Measurements from ENCODE around the gene CCNB1IP1.
"Not testable (repeated sequence)": the region's sequence is repeated elsewhere in the genome, so short reads cannot be mapped to it uniquely, and the experiment has no call there.

The CCNB1IP1 gene

GRCh38 chr14:20278414-20278813 is 54.7 kb downstream of the CCNB1IP1 start:
- TF ChIP-seq, protein P1, sequence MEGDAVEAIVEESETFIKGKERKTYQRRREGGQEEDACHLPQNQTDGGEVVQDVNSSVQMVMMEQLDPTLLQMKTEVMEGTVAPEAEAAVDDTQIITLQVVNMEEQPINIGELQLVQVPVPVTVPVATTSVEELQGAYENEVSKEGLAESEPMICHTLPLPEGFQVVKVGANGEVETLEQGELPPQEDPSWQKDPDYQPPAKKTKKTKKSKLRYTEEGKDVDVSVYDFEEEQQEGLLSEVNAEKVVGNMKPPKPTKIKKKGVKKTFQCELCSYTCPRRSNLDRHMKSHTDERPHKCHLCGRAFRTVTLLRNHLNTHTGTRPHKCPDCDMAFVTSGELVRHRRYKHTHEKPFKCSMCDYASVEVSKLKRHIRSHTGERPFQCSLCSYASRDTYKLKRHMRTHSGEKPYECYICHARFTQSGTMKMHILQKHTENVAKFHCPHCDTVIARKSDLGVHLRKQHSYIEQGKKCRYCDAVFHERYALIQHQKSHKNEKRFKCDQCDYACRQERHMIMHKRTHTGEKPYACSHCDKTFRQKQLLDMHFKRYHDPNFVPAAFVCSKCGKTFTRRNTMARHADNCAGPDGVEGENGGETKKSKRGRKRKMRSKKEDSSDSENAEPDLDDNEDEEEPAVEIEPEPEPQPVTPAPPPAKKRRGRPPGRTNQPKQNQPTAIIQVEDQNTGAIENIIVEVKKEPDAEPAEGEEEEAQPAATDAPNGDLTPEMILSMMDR (conservative IDR thresholded peaks at IDR 0.05), result no peak
- H3K27ac ChIP-seq, result no peak overlapping the region

- TF ChIP-seq, protein P1 (conservative IDR thresholded peaks at IDR 0.05), result no peak
- no peak overlapping the region for H3K27ac ChIP-seq
Observed at GRCh38 chr14:20277409-20277808, 55.7 kb downstream of the CCNB1IP1 start.

- TF ChIP-seq, protein P1 (conservative IDR thresholded peaks at IDR 0.05), result no peak
- no peak overlapping the region for H3K27ac ChIP-seq
Observed at GRCh38 chr14:20274062-20274461, 59.0 kb downstream of the CCNB1IP1 start.

- not testable (repeated sequence) for H3K27ac ChIP-seq
Observed at GRCh38 chr14:20264361-20264760, 68.7 kb downstream of the CCNB1IP1 start.

DNA sequence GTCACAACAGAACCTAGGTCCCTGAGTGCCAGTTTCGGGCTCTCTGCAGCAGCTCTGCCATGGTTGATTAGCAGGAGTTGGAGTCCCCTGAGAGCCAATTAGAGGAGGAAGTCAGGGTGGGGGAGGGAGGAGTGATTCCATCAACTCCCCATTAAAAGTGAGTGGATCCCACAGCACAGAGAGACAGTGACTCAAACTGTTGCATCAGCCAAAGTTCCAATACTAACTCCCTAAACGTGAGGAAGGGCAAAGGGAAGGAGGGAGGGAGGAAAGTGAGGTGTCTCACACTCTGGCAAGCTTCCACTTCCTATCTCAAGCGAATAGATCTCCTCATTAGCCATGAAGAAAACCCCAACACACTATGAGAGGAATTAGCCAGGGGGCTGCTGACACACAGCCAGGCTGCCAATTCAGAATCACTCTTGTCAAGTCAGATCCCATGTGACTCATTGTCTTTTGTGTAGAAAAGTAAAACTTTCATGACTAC is 70.4 kb downstream of the CCNB1IP1 start:
- TF ChIP-seq, protein P1 (conservative IDR thresholded peaks at IDR 0.05), result no peak
- no peak overlapping the region for H3K27ac ChIP-seq

Data from VCaP (cell line).